Measurements from ENCODE around the gene ITPRIPL2. TPM values are rescaled to one million over a fixed set of nuclear protein-coding genes. Genes with fewer than 3 reads are reported as not detected.

The ITPRIPL2 gene
- total RNA-seq, 4 donors from 2014 or later: 13.3 to 18.9 (median 18.5) TPM

DNA sequence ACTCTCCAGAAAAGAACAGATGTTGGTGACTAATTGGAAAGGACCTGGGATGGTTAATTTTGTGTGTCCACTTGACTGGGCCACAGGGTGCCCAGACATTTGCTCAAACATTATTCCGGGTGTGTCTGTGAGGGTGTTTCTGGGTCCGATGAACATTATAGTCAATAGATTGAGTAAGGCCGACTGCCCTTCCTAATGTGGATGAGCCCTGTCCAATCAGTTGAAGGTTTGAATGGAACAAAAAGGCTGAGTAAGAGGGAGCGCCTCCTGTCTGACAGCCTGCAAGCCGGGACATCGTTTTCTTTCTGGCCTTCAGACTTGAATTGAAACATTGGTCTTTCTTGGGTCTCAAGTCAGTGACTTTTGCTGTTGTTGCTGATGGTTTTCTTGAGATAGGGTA is 22.8 kb upstream of the ITPRIPL2 start:
- in situ Hi-C loops (cut with MboI; ENCODE audit: low sequenced_read_pairs in 4 of 4) (loop anchor here in 2 of 4 donors (5.0 to 10.0 kb wide), 2 partner anchors 74 to 286 kb away; partner anchors contain the start of gene SYT17 (in 1 of the 2)), intact Hi-C loops (cut with DNase I; ENCODE audit: low total_unique reads) (no loop called here)
- no peaks in the 10 kb centered on the region for H3K27me3 ChIP-seq
- DNase-seq: no peak
- no peak overlapping the region for H3K27ac ChIP-seq
- no peaks in the 10 kb centered on the region for H3K9me3 ChIP-seq
- ATAC-seq: no peak
- H3K4me3 ChIP-seq: no peak overlapping the region
- H3K4me1 ChIP-seq: peaks cover 5 to 8% of the 10 kb centered on the region in 2 donors
- H3K36me3 ChIP-seq: no peaks in the 10 kb centered on the region
- TF ChIP-seq CTCF (IDR thresholded peaks at IDR 0.05 in 4 of 5, conservative IDR thresholded peaks at IDR 0.05 in 1 of 5): no peak
- TF ChIP-seq POLR2A (IDR thresholded peaks at IDR 0.05): no peak

DNA sequence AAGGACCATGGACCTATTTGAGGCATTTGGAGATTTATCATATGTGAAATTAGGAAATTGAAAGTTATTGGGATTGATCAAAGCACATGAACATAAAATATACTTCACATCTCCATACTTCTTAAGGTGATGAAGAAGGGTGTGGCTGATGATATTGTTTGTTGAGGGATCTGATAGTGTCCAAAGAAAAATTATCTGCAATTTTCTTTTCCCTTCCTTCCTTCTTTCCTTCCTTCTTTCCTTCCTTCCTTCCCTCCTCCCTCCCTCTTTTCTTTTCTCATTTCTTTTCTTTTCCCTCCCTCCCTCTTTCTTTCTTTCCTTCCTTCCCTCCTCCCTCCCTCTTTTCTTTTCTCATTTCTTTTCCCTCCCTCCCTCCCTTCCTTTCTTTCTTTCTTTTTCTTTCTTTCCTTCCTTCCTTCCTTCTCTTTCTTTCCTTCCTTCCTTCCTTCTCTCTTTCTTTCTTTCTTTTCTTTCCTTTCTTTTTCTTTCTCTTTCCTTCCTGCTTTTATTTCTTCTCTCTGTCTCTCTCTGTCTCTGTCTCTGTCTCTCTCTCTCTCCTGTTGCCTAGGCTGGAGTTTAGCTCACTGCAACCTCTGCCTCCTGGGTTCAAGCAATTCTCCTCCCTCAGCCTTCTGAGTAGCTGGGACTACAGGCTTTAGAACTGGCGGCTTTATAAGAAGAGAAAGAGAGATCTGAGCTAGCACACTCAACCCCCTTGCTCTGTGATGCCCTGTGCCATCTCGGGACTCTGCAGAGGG is 20.9 kb upstream of the ITPRIPL2 start:
- DNase-seq (no peak), ATAC-seq (no peak)
- Histone ChIP-seq H3K27me3 (no peaks in the 10 kb centered on the region), H3K9me3 (no peaks in the 10 kb centered on the region), H3K4me3 (no peak overlapping the region), H3K27ac (no peak overlapping the region), H3K36me3 (no peaks in the 10 kb centered on the region), H3K4me1 (no peaks in the 10 kb centered on the region)
- intact Hi-C loops (cut with DNase I; ENCODE audit: low total_unique reads) (no loop called here), in situ Hi-C loops (cut with MboI; ENCODE audit: low sequenced_read_pairs in 4 of 4) (loop anchor here in 2 of 4 donors (5.0 to 10.0 kb wide), 2 partner anchors 72 to 284 kb away; partner anchors contain the start of gene SYT17 (in 1 of the 2))
- TF ChIP-seq POLR2A (IDR thresholded peaks at IDR 0.05) (no peak), CTCF (IDR thresholded peaks at IDR 0.05 in 4 of 5, conservative IDR thresholded peaks at IDR 0.05 in 1 of 5) (no peak)

DNA sequence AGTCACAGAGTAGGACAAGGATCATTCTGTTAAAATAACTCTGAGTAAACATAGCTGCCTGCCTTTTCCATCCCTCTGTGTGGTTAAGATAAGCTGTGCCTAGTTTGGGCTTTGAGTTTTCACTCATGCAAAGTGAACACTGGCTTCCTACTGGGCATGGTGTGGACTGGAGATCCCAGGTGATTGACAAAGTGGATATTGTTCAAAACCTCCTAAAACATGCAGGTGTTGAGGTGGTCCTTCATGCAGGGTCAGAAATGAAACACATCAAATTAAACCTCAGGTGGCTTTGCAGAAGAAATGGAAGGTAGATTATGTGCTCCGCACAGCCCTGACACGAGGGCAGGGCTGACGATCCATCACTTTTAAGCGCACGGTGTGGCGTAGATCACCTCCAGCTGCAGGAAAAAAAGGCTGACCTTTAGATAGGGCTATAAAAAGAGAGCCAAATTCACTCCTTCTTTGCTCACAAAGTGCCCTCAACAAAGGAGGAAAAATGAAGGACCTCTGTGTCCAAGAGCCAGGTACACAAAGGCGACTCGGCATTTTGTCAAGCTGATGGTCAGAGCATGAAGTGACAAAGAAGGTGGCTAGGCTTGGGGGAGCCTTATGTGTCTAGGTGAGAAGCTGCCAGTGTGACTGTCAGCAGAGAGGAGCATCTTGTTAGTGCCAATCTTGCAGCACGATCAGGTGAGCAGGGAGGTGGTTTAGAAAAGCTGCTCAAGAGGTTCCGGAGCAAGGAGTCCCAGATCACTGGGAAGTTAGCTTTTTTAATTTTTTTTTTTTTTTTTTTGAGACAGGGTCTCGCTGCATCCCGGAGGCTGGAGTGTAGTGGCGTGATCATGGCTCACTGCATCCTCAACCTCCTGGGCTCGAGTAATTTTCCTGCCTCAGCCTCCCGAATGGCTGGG is 19.9 kb upstream of the ITPRIPL2 start:
- ATAC-seq: no peak

More for the DNA sequence above, 19.9 kb upstream of the ITPRIPL2 start:
- H3K9me3 ChIP-seq: no peaks in the 10 kb centered on the region
- H3K27me3 ChIP-seq: no peaks in the 10 kb centered on the region
- no peak overlapping the region for H3K27ac ChIP-seq
- no peak overlapping the region for H3K4me3 ChIP-seq
- no peaks in the 10 kb centered on the region for H3K36me3 ChIP-seq
- intact Hi-C loops (cut with DNase I; ENCODE audit: low total_unique reads) (no loop called here), in situ Hi-C loops (cut with MboI; ENCODE audit: low sequenced_read_pairs in 4 of 4) (loop anchor here in 2 of 4 donors (5.0 to 10.0 kb wide), 2 partner anchors 71 to 283 kb away; partner anchors contain the start of gene SYT17 (in 1 of the 2))
- TF ChIP-seq POLR2A (IDR thresholded peaks at IDR 0.05) (no peak), CTCF (IDR thresholded peaks at IDR 0.05 in 4 of 5, conservative IDR thresholded peaks at IDR 0.05 in 1 of 5) (no peak)
- H3K4me1 ChIP-seq: no peaks in the 10 kb centered on the region
- no peak for DNase-seq
